ENCODE results near the gene ORC3. TPM values are rescaled to one million over a fixed set of nuclear protein-coding genes. Genes with fewer than 3 reads are reported as not detected.
"Not testable (repeated sequence)": the region's sequence is repeated elsewhere in the genome, so short reads cannot be mapped to it uniquely, and the experiment has no call there.

ORC3 gene
- total RNA-seq, 2 experiments from 2014 or later = 24.1 to 24.5 TPM

DNA sequence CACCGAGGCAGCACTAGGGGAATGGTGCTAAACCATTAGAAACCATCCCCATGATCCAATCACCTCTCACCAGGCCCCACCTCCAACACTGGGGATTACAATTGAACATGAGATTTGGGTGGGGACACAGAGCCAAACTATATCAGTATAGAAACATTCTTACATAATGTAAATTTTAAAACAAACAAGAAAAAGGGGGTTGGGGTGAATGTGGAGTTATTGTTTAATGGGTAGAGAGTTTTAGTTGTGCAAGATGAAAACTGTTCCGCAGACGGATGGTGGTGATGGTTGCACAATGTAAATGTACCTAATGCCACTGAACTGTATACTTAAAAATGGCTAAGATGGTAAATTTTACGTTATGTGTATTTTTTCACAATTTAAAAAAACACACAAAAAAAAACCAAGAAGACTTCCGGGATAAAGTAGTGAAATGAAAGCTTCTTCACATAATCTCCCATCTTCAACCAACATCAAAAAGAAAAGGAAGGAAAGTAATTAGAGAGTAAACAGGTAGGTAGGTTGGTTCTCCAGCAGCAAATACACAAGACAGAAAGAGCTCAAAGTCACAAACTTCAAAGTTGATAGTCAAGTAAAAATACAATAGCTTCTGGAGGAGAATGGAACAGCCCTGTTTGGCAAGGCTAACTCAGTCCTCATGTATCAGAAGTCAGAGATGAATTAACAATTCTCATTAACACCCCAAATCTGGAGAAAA lies 16.5 kb upstream of the ORC3 start:
- Mint-ChIP-seq H3K27me3 (no peaks in the 10 kb centered on the region), H3K4me3 (no peak overlapping the region), H3K36me3 (ENCODE audit: low read depth) (peaks cover 47% of the 10 kb centered on the region), H3K4me1 (peaks cover 32% of the 10 kb centered on the region), H3K9me3 (peaks cover 3% of the 10 kb centered on the region), H3K27ac (no peak overlapping the region)
- ChIA-PET POLR2A (no interaction called here), CTCF (no interaction called here)
- no peak for DNase-seq

GRCh38 chr6:87574237-87574804 lies 15.6 kb upstream of the ORC3 start:
- ChIA-PET CTCF (no interaction called here), POLR2A (no interaction called here)
- Mint-ChIP-seq H3K4me3 (no peak overlapping the region), H3K4me1 (peaks cover 32% of the 10 kb centered on the region), H3K27me3 (no peaks in the 10 kb centered on the region), H3K36me3 (ENCODE audit: low read depth) (peaks cover 47% of the 10 kb centered on the region), H3K9me3 (peaks cover 3% of the 10 kb centered on the region), H3K27ac (no peak overlapping the region)
- no peak for DNase-seq

- H3K27me3 Mint-ChIP-seq = no peaks in the 10 kb centered on the region
- CTCF ChIA-PET = interaction anchor here (0.7 kb wide), 1 partner anchor 30 kb away, joined by 3 read pairs; no protein-coding TSS in a partner anchor
- peaks cover 3% of the 10 kb centered on the region for H3K9me3 Mint-ChIP-seq
- no peak for DNase-seq
- H3K4me3 Mint-ChIP-seq = no peak overlapping the region
- peak overlapping the region; percentile 29 for H3K27ac Mint-ChIP-seq
- H3K36me3 Mint-ChIP-seq (ENCODE audit: low read depth) = peaks cover 46% of the 10 kb centered on the region
- peaks cover 32% of the 10 kb centered on the region for H3K4me1 Mint-ChIP-seq
- POLR2A ChIA-PET = interaction anchor here (1.1 kb wide), 1 partner anchor 14 kb away, joined by 4 read pairs; the partner anchor contains the start of genes ORC3 and RARS2
These were observed 14.5 kb upstream of the ORC3 start for GRCh38 chr6:87575423-87575822.

DNA sequence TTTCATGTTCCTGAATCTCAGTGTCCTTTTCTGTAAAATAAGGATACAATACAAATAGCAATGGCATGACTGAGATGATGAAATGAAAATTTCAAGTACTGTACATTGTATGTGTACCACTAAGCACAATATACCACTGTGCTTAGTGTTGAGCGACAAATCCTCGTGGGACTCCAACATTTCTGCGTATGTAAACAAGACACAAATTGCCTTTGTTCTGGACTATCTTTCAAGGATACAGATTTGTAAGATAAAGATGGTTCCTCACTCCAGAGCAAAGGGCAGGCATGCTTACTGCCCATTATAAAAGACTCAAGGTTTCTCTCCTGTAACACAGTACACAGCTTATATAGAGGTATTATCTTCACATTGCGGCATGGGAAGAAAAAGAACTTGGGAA lies 6.1 kb upstream of the ORC3 start:
- Mint-ChIP-seq H3K36me3 (ENCODE audit: low read depth) (peaks cover 70% of the 10 kb centered on the region), H3K4me1 (peaks cover 30% of the 10 kb centered on the region)

GRCh38 chr6:87586371-87587077 lies 3.4 kb upstream of the ORC3 start:
- Mint-ChIP-seq H3K27ac (no peak overlapping the region), H3K36me3 (ENCODE audit: low read depth) (peaks cover 64% of the 10 kb centered on the region), H3K4me3 (no peak overlapping the region), H3K4me1 (peaks cover 48% of the 10 kb centered on the region), H3K27me3 (no peaks in the 10 kb centered on the region), H3K9me3 (no peaks in the 10 kb centered on the region)
- CTCF ChIA-PET = interaction anchor here (1.1 kb wide), 1 partner anchor 495 kb away, joined by 3 read pairs; no protein-coding TSS in a partner anchor
- POLR2A ChIA-PET = interaction anchor here (0.5 to 1.1 kb wide), 2 partner anchors 113 to 115 kb away, joined by 3 to 4 read pairs; partner anchors contain the start of gene AKIRIN2
- no peak for DNase-seq

More for the DNA sequence above, 6.1 kb upstream of the ORC3 start:
- ChIA-PET CTCF (no interaction called here), POLR2A (interaction anchor here (1.6 kb wide), 1 partner anchor 9 kb away, joined by 3 read pairs; no protein-coding TSS in a partner anchor)
- Mint-ChIP-seq H3K27ac (no peak overlapping the region), H3K9me3 (no peaks in the 10 kb centered on the region), H3K4me3 (no peak overlapping the region), H3K27me3 (no peaks in the 10 kb centered on the region)
- no peak for DNase-seq

- H3K27me3 Mint-ChIP-seq = no peaks in the 10 kb centered on the region
- no peaks in the 10 kb centered on the region for H3K9me3 Mint-ChIP-seq
- ChIA-PET CTCF (interaction anchor here (0.7 to 1.5 kb wide), 4 partner anchors 53 to 115 kb away, joined by 3 to 4 read pairs (median 3); partner anchors contain the start of gene AKIRIN2), POLR2A (interaction anchor here (0.8 to 3.5 kb wide), 22 partner anchors 9 to 1492 kb away, joined by 3 to 38 read pairs (median 3); partner anchors contain the start of genes AKIRIN2, PNRC1 and SLC35A1)
- DNase-seq = no peak
- peaks cover 55% of the 10 kb centered on the region for H3K4me1 Mint-ChIP-seq
- H3K27ac Mint-ChIP-seq = peak overlapping the region; percentile 77
- peak overlapping the region; percentile 88 for H3K4me3 Mint-ChIP-seq
- H3K36me3 Mint-ChIP-seq (ENCODE audit: low read depth) = peaks cover 48% of the 10 kb centered on the region
These were observed 1.1 kb upstream of the ORC3 start for GRCh38 chr6:87588756-87589407.

- H3K36me3 Mint-ChIP-seq (ENCODE audit: low read depth) = peaks cover 55% of the 10 kb centered on the region
- H3K4me1 Mint-ChIP-seq = peaks cover 59% of the 10 kb centered on the region
- H3K27me3 Mint-ChIP-seq = no peaks in the 10 kb centered on the region
- H3K9me3 Mint-ChIP-seq = no peaks in the 10 kb centered on the region
- no peak for DNase-seq
- CTCF ChIA-PET = interaction anchor here (1.2 to 1.5 kb wide), 3 partner anchors 12 to 116 kb away, joined by 3 to 4 read pairs (median 3); no protein-coding TSS in a partner anchor
- H3K27ac Mint-ChIP-seq = peak overlapping the region; percentile 77
- POLR2A ChIA-PET = interaction anchor here (0.9 to 3.5 kb wide), 8 partner anchors 11 to 1490 kb away, joined by 3 to 38 read pairs (median 4); partner anchors contain the start of genes AKIRIN2 and PNRC1
- H3K4me3 Mint-ChIP-seq = peak overlapping the region; percentile 88
These were observed 514 bp downstream of the ORC3 start for GRCh38 chr6:87590417-87590880.

GRCh38 chr6:87590990-87591389 lies 1.1 kb downstream of the ORC3 start:
- Mint-ChIP-seq H3K9me3 (no peaks in the 10 kb centered on the region), H3K27me3 (no peaks in the 10 kb centered on the region), H3K4me3 (peak overlapping the region; percentile 88), H3K36me3 (ENCODE audit: low read depth) (peaks cover 53% of the 10 kb centered on the region), H3K4me1 (peaks cover 56% of the 10 kb centered on the region), H3K27ac (no peak overlapping the region)
- DNase-seq = no peak
- ChIA-PET CTCF (interaction anchor here (0.6 to 1.3 kb wide), 2 partner anchors 11 to 524 kb away, joined by 3 read pairs; no protein-coding TSS in a partner anchor), POLR2A (interaction anchor here (0.6 to 3.5 kb wide), 8 partner anchors 13 to 1912 kb away, joined by 3 to 38 read pairs (median 3); partner anchors contain the start of gene AKIRIN2)

DNA sequence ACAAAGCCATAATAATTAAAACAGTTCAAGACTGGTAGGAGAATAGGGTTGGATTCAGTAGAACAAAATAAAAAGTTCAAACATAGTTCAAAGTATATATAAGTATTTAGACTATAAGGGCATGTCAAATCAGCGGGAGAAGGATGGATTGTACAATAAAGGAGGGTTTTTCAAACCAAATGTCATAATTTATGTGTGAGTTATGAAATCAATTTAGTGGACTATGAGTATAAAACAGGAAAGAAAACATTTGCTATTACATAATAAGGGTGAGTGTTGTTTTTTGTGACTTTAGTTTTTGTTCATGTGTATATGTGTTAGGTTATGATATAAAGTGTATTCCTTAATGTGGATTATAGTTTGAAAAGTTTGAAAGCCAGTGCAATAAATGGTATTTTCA lies 10.6 kb downstream of the ORC3 start:
- ChIA-PET POLR2A (no interaction called here), CTCF (no interaction called here)
- Mint-ChIP-seq H3K27ac (no peak overlapping the region), H3K27me3 (no peaks in the 10 kb centered on the region), H3K4me1 (no peaks in the 10 kb centered on the region), H3K9me3 (no peaks in the 10 kb centered on the region), H3K4me3 (no peak overlapping the region), H3K36me3 (ENCODE audit: low read depth) (peaks cover 8% of the 10 kb centered on the region)
- no peak for DNase-seq

GRCh38 chr6:87606199-87606598 lies 16.3 kb downstream of the ORC3 start:
- H3K4me3 Mint-ChIP-seq = no peak overlapping the region

GRCh38 chr6:87608802-87609201 lies 18.9 kb downstream of the ORC3 start:
- Mint-ChIP-seq H3K27ac (no peak overlapping the region), H3K9me3 (no peaks in the 10 kb centered on the region), H3K27me3 (no peaks in the 10 kb centered on the region), H3K4me1 (no peaks in the 10 kb centered on the region), H3K4me3 (no peak overlapping the region), H3K36me3 (ENCODE audit: low read depth) (peaks cover 31% of the 10 kb centered on the region)
- ChIA-PET CTCF (no interaction called here), POLR2A (no interaction called here)
- DNase-seq = no peak

More at GRCh38 chr6:87606199-87606598, 16.3 kb downstream of the ORC3 start:
- POLR2A ChIA-PET = interaction anchor here (1.1 kb wide), 1 partner anchor 17 kb away, joined by 3 read pairs; the partner anchor contains the start of gene RARS2
- H3K4me1 Mint-ChIP-seq = no peaks in the 10 kb centered on the region
- no peaks in the 10 kb centered on the region for H3K27me3 Mint-ChIP-seq
- H3K27ac Mint-ChIP-seq = no peak overlapping the region
- CTCF ChIA-PET = no interaction called here
- DNase-seq = no peak
- H3K36me3 Mint-ChIP-seq (ENCODE audit: low read depth) = peaks cover 13% of the 10 kb centered on the region
- no peaks in the 10 kb centered on the region for H3K9me3 Mint-ChIP-seq

DNA sequence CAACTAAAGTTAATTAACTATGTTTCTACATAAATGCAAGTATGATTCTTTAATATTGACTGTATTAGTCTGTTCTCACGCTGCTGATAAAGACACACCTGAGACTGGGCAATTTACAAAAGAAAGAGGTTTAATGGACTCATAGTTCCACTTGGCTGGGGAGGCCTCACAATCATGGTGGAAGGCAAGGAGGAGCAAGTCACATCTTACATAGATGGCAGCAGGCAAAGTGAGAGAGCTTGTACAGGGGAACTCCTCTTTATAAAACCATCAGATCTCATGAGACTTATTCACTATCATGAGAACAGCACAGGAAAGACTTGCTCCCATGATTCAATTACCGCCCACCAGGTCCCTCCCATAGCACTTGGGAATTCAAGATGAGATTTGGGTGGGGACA lies 23.1 kb downstream of the ORC3 start:
- H3K27ac Mint-ChIP-seq, H3K4me3 Mint-ChIP-seq, DNase-seq, H3K4me1 Mint-ChIP-seq, H3K9me3 Mint-ChIP-seq, H3K27me3 Mint-ChIP-seq, CTCF ChIA-PET: not testable (repeated sequence)
- POLR2A ChIA-PET = interaction anchor here (0.6 kb wide), 1 partner anchor 436 kb away, joined by 3 read pairs; no protein-coding TSS in a partner anchor
- peaks cover 40% of the 10 kb centered on the region for H3K36me3 Mint-ChIP-seq (ENCODE audit: low read depth)
